ENCODE results near the gene PCCA. TPM values are rescaled to one million over a fixed set of nuclear protein-coding genes. Genes with fewer than 3 reads are reported as not detected.

Gene PCCA
- total RNA-seq, 4 donors from 2014 or later: 24.8 to 122 (median 53.0) TPM

DNA sequence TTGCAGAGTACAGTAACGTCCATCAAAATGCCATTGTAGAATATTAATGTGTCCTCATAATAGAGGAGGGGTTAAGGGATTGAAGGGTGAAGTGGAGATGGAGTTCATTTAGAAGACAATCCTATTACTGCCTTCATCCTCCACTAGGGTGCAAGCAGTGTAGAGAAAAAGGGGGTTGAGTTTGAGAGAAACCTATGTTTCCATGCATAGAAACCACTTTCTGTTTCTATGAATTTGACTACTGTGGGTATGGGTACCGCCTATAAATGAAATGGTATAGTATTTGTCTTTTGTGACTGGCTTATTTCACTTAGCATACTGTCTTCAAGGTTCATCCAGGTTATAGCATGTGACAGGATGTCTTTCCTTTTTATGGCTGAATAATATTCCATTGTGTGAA, 343.7 kb downstream of the PCCA start:
- Histone ChIP-seq H3K27me3 (no peaks in the 10 kb centered on the region), H3K4me3 (no peak overlapping the region), H3K36me3 (no peaks in the 10 kb centered on the region), H3K9me3 (no peaks in the 10 kb centered on the region), H3K27ac (no peak overlapping the region), H3K4me1 (no peaks in the 10 kb centered on the region)
- TF ChIP-seq POLR2A (IDR thresholded peaks at IDR 0.05): no peak
- no peak for TF ChIP-seq CTCF (IDR thresholded peaks at IDR 0.05)
- no peak for DNase-seq
- intact Hi-C loops (cut with DNase I; ENCODE audit: low total_unique reads): no loop called here

DNA sequence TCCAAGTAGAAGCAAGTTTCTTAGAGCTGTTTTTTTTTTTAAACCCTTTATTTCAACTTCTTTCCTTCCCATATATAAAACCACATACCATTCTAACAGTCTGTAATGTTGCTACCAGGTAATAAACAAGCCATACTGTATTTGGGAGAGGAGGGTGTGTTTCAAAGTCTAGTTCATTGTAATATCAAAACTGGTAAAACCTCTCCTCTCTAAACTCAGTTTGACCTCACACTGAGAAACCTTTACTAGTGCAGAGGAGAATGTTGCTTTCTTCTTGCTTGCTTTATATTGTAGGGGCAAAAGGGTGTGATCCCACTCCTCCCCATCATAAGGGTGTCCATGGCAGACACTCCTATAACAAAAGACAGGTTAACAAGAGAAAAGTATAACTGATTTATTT, 344.6 kb downstream of the PCCA start:
- H3K27ac ChIP-seq: no peak overlapping the region

DNA sequence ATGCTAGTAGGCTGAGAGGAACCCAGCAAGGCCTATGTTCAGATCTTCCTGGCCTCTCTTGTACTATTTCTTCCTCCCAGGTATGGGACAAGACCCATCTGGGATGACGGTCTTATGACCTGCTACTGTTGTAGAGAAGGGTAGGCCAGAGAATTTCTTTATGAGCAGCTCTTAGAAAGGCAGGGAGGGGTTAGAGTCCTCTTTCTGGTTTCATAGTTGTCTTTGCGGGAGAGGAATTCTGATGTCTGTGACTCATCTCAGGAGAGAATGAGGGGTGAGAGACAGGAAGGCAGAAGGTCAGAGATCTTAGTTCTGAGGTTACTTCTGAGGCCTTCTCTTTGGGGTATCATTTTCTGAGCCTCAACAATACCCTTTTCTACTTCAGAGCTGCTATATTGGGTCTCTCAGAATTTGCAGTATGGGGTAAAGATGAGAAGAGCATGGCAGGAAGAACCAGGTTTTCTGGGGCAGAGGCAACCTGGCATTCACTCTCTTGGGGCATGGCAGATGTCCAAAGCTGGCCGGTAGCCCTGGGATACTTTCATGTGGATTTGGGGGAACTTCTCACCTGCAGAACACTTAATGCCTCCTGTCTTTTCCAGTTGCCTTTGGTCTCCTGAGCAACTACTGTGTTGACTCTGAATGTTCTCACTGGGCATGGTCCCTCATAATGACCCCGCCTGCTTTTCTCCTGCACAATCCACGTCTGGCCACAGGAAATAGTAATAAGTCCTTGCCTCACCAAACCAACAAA, 345.3 kb downstream of the PCCA start:
- no peak for DNase-seq
- no peaks in the 10 kb centered on the region for H3K36me3 ChIP-seq
- H3K4me3 ChIP-seq: no peak overlapping the region
- TF ChIP-seq CTCF (IDR thresholded peaks at IDR 0.05) (no peak), POLR2A (IDR thresholded peaks at IDR 0.05) (no peak)
- H3K9me3 ChIP-seq: no peaks in the 10 kb centered on the region
- intact Hi-C loops (cut with DNase I; ENCODE audit: low total_unique reads): no loop called here
- H3K4me1 ChIP-seq: no peaks in the 10 kb centered on the region
- H3K27me3 ChIP-seq: no peaks in the 10 kb centered on the region
- H3K27ac ChIP-seq: no peak overlapping the region

More for the DNA sequence above, 344.6 kb downstream of the PCCA start:
- Histone ChIP-seq H3K27me3 (no peaks in the 10 kb centered on the region), H3K4me1 (no peaks in the 10 kb centered on the region), H3K9me3 (no peaks in the 10 kb centered on the region), H3K36me3 (no peaks in the 10 kb centered on the region), H3K4me3 (no peak overlapping the region)
- DNase-seq: no peak
- TF ChIP-seq CTCF (IDR thresholded peaks at IDR 0.05) (no peak), POLR2A (IDR thresholded peaks at IDR 0.05) (no peak)
- intact Hi-C loops (cut with DNase I; ENCODE audit: low total_unique reads): no loop called here

- no peaks in the 10 kb centered on the region for H3K36me3 ChIP-seq
- TF ChIP-seq CTCF (IDR thresholded peaks at IDR 0.05): no peak
- no peak for TF ChIP-seq POLR2A (IDR thresholded peaks at IDR 0.05)
- DNase-seq: no peak
- no peak overlapping the region for H3K4me3 ChIP-seq
- H3K27me3 ChIP-seq: no peaks in the 10 kb centered on the region
- intact Hi-C loops (cut with DNase I; ENCODE audit: low total_unique reads): no loop called here
- no peak overlapping the region for H3K27ac ChIP-seq
- no peaks in the 10 kb centered on the region for H3K9me3 ChIP-seq
- no peaks in the 10 kb centered on the region for H3K4me1 ChIP-seq
Measured at GRCh38 chr13:100436099-100436498, 347.2 kb downstream of the PCCA start.

- intact Hi-C loops (cut with DNase I; ENCODE audit: low total_unique reads): no loop called here
- Histone ChIP-seq H3K27ac (no peak overlapping the region), H3K36me3 (no peaks in the 10 kb centered on the region), H3K9me3 (no peaks in the 10 kb centered on the region), H3K27me3 (no peaks in the 10 kb centered on the region), H3K4me3 (no peak overlapping the region), H3K4me1 (no peaks in the 10 kb centered on the region)
- TF ChIP-seq CTCF (IDR thresholded peaks at IDR 0.05): no peak
- TF ChIP-seq POLR2A (IDR thresholded peaks at IDR 0.05): no peak
- no peak for DNase-seq
Measured at GRCh38 chr13:100438059-100438788, 349.3 kb downstream of the PCCA start.
